Adrenal gland (tissue), 12 donors: Measurements from ENCODE around the gene PRKCH. TPM values are rescaled to one million over a fixed set of nuclear protein-coding genes. Genes with fewer than 3 reads are reported as not detected.

Source experiments
- DNase-seq, 7 donors: peaks; one replicate each; pipeline ENCODE4 v3.0.0-alpha.2; 2019 to 2020
- H3K27ac ChIP-seq, 5 donors: fragments of 200-600 bp; sonication (generic) in 4 of 5; 1 replicate in 3 of 5; 2 replicates in 2 of 5; pipeline versions ENCODE4 v1.5.1 to v1.8.0; 2016 to 2020; ENCODE audit warnings: mild to moderate bottlenecking in 1 of 5
- H3K27me3 ChIP-seq: fragments of 200-600 bp; 2 replicates; pipeline ENCODE4 v1.8.0; 2021
- H3K36me3 ChIP-seq, 2 donors: fragments of 200-600 bp; replicated peaks in 1 of 2; 1 replicate in 1 of 2; 2 replicates in 1 of 2; pipeline versions ENCODE4 v1.5.1 to v1.8.0; 2018 to 2022
- H3K4me1 ChIP-seq, 2 donors: fragments of 200-600 bp; replicated peaks in 1 of 2; 1 replicate in 1 of 2; 2 replicates in 1 of 2; pipeline versions ENCODE4 v1.5.1 to v1.8.0; 2018 to 2021
- H3K4me3 ChIP-seq, 4 donors: fragments of 200-600 bp; sonication (generic) in 3 of 4; one replicate each; pipeline ENCODE4 v1.5.1; 2016 to 2018
- H3K9me3 ChIP-seq, 3 donors: fragments of 200-600 bp; sonication (generic) in 1 of 3; replicated peaks in 1 of 3; 1 replicate in 2 of 3; 2 replicates in 1 of 3; pipeline versions ENCODE4 v1.5.1 to v1.8.0; 2016 to 2021
- CTCF ChIP-seq, 6 experiments: fragments of 450-650 bp in 4 of 6; fragments of 200-600 bp in 2 of 6; sonication (generic) in 1 of 6; IDR thresholded peaks; 1 replicate in 5 of 6; 2 replicates in 1 of 6; pipeline versions ENCODE4 v1.5.1 to v1.8.0; 2016 to 2021; ENCODE audit warnings: antibody characterized with exemption in 6 of 6, mild to moderate bottlenecking in 2 of 6, moderate library complexity in 1 of 6
- POLR2A ChIP-seq, 2 donors: fragments of 450-650 bp; IDR thresholded peaks; one replicate each; pipeline ENCODE4 v1.6.1; 2017; ENCODE audit warnings: antibody characterized with exemption in 2 of 2, mild to moderate bottlenecking in 2 of 2, moderate library complexity in 1 of 2
- WGBS, 4 donors: extraction: QIAGEN DNeasy Blood & Tissue Kit in 2 of 4; methylation state at CpG; one replicate each; pipeline versions ENCODE4 v1.1.5 to v1.1.7; 2013 to 2017; 5-methylcytosine and 5-hydroxymethylcytosine counted together
- intact Hi-C, 2 donors: fragments of 100-400 bp; cut with DNase I; formaldehyde crosslinking; loops; one replicate each; pipeline versions ENCODE4 v1.14.1 to v1.15.0; 2022 to 2023
- polyA plus RNA-seq, 3 donors: library from polyadenylated mRNA; stranded (reverse); fragments of 200-250 nt in 2 of 3; fragments of 350-450 nt in 1 of 3; fragmentation: Illumina TruSeq in 1 of 3; extraction: RNeasy Lipid Tissue Mini Kit (QIAGEN cat#74804) in 1 of 3; gene quantifications; one replicate each; pipeline ENCODE4 v1.2.3, GENCODE V29; 2013 to 2014
- total RNA-seq, 9 donors: library from RNA; depleted of rRNA in 4 of 9; stranded (reverse); fragments of >200 nt in 4 of 9; fragments of 120-200 nt in 1 of 9; fragmentation: NEBNext Ultra II Directional in 1 of 9; extraction: Animal tissue kit (Norgen Biotek cat#: 25700) in 1 of 9; gene quantifications; one replicate each; pipeline versions ENCODE4 v1.1.0 to v1.2.4, GENCODE V29; 2013 to 2023
- donor health status: healthy with polysubstance abuse.
- donor health status: Bipolar disorder and iron deficiency.
- donor health status: DM: yes; HTN: yes; CAD: no.
- donor health status: DM: no; HTN: no; CAD: no.
- donor health status: DM: no; HTN: no; CAD: no.
- donor health status: DM: yes; HTN: yes; CAD: no.

PRKCH gene
- total and polyA plus RNA-seq, 12 donors, result 7.8 to 28.1 (median 17.0) TPM

DNA sequence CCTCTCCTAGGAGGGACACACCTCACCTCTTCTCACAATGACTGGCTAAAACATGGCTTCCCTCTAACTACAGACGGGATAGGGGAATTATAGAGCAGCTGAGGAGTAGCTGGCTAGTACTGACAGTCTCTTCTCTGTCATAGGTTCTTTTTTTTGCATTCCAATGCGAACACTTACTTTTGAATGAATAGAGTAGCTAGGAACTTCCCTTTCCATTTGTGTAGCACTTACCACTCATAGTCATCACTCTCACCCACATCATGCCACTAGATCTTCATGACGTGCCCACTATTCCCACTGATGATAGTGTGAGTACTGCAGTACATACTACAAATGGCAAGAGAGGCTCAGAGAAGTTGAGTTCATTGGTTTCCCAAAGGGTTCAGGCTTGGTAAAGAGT, 230.0 kb downstream of the PRKCH start:
- H3K27me3 ChIP-seq, result no peaks in the 10 kb centered on the region
- no peak for TF ChIP-seq POLR2A (IDR thresholded peaks at IDR 0.05)
- TF ChIP-seq CTCF (IDR thresholded peaks at IDR 0.05), result no peak
- H3K9me3 ChIP-seq, result no peaks in the 10 kb centered on the region
- H3K27ac ChIP-seq, result peak overlapping the region in 2 of 5 donors; percentile 18 to 90
- H3K4me3 ChIP-seq, result no peak overlapping the region
- no peak for DNase-seq
- 83 to 97% (median 90%) methylated on average over 3 of the region's 3 CpGs for WGBS, 4 donors
- intact Hi-C loops, result loop anchor here in 1 of 2 donors (10.0 kb wide), 1 partner anchor 77 kb away; no protein-coding TSS in a partner anchor
- peaks cover 27 to 32% of the 10 kb centered on the region in 2 donors for H3K4me1 ChIP-seq
- H3K36me3 ChIP-seq, result no peaks in the 10 kb centered on the region

DNA sequence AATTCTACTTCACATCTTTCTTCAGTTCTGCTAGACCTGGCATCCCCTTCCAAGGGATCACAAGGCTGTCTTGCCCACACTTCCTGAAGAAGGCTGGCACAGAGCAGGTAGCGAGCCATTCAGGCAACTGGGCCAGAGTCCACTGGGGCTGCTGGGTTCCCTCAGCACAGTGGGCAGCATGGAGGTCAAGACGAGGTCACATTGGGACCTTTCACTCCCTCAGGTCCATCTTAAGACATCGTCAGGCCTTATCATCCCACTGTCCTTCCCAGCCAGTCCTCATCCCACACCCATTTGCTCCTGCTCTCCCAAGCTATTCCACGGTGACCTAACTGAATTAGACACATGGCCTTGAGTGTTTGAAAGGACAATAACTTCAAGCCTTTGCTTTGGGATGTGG, 230.9 kb downstream of the PRKCH start:
- Histone ChIP-seq H3K9me3 (no peaks in the 10 kb centered on the region), H3K27ac (peak overlapping the region; percentile 22 to 90 (median 80)), H3K4me3 (no peak overlapping the region), H3K27me3 (no peaks in the 10 kb centered on the region), H3K36me3 (no peaks in the 10 kb centered on the region), H3K4me1 (peaks cover 27 to 28% of the 10 kb centered on the region in 2 donors)
- peak in 1 of 7 donors; percentile 44 for DNase-seq
- no peak for TF ChIP-seq POLR2A (IDR thresholded peaks at IDR 0.05)
- no peak for TF ChIP-seq CTCF (IDR thresholded peaks at IDR 0.05)
- intact Hi-C loops, result loop anchor here in 1 of 2 donors (10.0 kb wide), 1 partner anchor 77 kb away; no protein-coding TSS in a partner anchor
- 70 to 75% (median 73%) methylated on average over 4 of the region's 4 CpGs for WGBS, 4 donors

GRCh38 chr14:61553730-61554641, 232.6 kb downstream of the PRKCH start:
- Histone ChIP-seq H3K4me1 (peaks cover 23 to 27% of the 10 kb centered on the region in 2 donors), H3K9me3 (no peaks in the 10 kb centered on the region), H3K27me3 (no peaks in the 10 kb centered on the region), H3K27ac (peak overlapping the region; percentile 22 to 90 (median 80)), H3K36me3 (no peaks in the 10 kb centered on the region), H3K4me3 (no peak overlapping the region)
- peak in 6 of 7 donors; percentile 62 to 85 (median 76) for DNase-seq
- intact Hi-C loops, result loop anchor here in 1 of 2 donors (10.0 kb wide), 1 partner anchor 79 kb away; no protein-coding TSS in a partner anchor
- TF ChIP-seq POLR2A (IDR thresholded peaks at IDR 0.05), result no peak
- no peak for TF ChIP-seq CTCF (IDR thresholded peaks at IDR 0.05)
- 53 to 66% (median 60%) methylated on average over 11 of the region's 11 CpGs for WGBS, 4 donors

GRCh38 chr14:61555056-61555838, 233.9 kb downstream of the PRKCH start:
- no peaks in the 10 kb centered on the region for H3K27me3 ChIP-seq
- no peaks in the 10 kb centered on the region for H3K36me3 ChIP-seq
- H3K4me1 ChIP-seq, result peaks cover 23 to 34% of the 10 kb centered on the region in 2 donors
- intact Hi-C loops, result loop anchor here in 1 of 2 donors (10.0 kb wide), 1 partner anchor 80 kb away; no protein-coding TSS in a partner anchor
- H3K4me3 ChIP-seq, result no peak overlapping the region
- no peak overlapping the region for H3K27ac ChIP-seq
- TF ChIP-seq POLR2A (IDR thresholded peaks at IDR 0.05), result no peak
- no peak for TF ChIP-seq CTCF (IDR thresholded peaks at IDR 0.05)
- no peak for DNase-seq
- WGBS, 4 donors, result 70 to 88% (median 76%) methylated on average over 5 to 6 of the region's 6 CpGs
- H3K9me3 ChIP-seq, result no peaks in the 10 kb centered on the region
